ENCODE results near the gene FMNL2.

GRCh38 chr2:152518641-152519580, 183.9 kb downstream of the FMNL2 start:
- TF ChIP-seq CTCF (IDR thresholded peaks at IDR 0.05) (no peak), POLR2A (IDR thresholded peaks at IDR 0.05) (no peak)

Data from thyroid gland (tissue), 4 donors.